CD4-positive, alpha-beta T cell treated with Interleukin-6 at 100 ng/mL for 8 hours (primary cell): Measurements from ENCODE around the gene SHISAL1.
"Not testable (repeated sequence)": the region's sequence is repeated elsewhere in the genome, so short reads cannot be mapped to it uniquely, and the experiment has no call there.

Source experiments
- DNase-seq: peaks from one replicate; pipeline ENCODE4 v3.0.0-alpha.2; 2020; ENCODE audit warnings: mixed read lengths, low spot score

SHISAL1 gene

DNA sequence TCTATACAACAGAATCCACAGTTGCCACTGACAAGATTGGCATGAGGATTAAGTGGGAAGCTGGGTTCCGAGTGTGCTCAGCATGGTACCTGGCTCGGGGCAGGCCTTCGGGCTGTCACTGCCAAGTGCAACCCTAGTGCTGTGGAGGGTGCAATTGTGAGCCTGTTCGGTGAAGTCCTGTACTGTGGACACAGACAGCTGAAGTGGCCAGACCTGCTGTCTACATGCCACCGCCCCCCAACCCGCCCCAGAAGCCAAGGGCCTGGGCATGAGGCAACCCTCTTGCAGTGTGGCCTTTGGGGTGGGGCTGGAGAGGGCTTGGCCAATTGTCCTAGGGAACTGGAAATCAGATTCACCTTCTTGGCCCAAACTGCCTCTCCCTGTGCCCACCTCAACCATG lies 15.6 kb upstream of the SHISAL1 start:
- no peak for DNase-seq

DNA sequence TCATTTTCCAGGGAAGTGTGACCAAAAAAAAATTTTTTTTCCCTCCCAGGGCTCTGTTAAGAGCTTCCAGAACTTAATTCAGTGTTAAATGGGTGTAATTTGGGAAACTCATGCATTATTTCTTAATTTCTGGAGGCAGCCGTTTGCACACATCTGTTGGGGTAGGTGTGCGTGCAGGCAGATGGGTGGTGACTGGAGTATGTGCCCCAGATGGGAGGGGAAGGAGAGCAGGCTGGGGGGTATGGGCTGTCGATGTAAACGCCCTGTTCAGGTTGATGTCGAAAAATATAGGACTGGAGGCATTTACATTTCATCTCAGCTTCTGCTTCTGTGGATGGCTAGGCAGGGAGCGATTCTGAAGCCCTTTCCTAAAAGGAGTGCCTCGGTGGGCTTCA lies 13.7 kb upstream of the SHISAL1 start:
- no peak for DNase-seq

DNA sequence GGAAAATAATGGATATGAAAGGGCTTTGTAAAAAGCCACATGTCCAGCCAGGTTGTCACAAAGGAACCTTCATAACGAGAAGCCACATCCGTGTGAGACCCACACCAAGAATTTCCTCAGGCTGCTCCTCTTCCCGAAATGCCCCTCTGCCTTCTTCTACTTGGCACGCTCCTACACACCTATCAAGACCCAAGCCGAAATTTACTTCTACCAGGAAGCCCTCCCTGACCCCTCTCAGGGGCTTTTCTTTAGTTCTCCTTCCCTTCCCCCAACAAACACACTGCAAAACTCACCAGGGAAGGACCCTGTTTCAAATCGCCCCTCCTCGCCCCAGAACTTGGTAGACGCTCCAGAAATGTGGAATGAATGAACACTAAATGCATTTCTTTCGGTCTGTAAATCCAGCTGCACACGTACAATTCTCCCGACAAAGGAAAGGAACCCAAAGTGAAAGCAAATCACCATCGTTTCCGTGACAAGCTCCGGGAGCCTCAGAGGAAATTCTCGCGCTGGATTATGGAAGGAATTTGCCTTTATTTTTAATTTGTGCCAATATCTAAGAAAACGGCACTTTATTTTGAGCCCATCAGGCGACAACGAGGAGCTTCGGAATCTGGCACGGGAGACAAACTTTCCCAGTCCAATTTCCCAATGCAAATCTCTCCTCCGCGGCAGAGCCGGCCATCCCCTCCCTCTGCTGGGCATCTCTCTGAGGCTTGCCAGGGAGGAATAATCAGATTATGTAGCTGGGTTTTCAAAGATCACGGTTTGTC lies 13.2 kb upstream of the SHISAL1 start:
- no peak for DNase-seq

DNA sequence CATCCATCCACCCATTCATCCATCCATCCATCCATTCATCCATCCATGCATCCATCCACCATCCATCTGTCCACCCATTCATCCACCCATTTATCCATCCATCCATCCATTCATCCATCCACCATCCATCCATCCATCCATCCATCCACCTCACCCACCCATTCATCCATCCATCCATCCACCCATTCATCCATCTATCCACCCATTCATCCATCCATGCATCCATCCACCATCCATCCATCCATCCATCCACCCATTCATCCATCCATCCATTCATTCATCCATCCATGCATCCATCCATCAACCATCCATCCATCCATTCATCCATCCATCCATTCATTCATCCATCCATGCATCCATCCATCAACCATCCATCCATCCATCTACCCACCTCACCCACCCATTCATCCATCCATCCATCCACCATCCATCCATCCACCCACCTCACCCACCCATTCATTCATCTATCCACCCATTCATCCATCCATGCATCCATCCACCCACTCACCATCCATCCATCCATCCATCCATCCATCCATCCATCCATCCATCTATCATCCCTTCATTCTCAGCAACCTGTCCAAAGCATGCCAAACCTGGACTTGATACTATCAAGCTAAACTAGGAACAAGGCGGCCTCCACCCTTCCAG lies 10.5 kb upstream of the SHISAL1 start:
- not testable (repeated sequence) for DNase-seq

DNA sequence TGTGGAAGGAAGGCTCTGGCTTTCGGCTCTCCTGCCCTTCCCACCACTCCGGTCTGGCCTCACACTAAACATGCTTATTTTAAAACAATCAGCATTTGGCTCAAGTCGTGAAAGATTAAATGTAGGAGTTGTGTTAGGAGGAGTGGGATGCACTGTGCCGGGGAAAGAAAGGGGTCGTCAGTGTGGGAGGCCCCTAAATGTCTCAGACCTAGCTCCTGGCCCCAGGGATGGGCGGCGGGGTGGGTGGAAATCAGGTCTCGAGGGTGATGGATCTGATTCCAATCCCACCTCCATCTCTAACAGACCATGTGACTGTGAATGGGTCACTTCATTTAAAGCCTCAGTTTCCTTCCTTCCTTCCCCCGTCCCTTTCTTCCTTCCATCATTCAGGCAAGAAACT lies 6.9 kb upstream of the SHISAL1 start:
- no peak for DNase-seq

DNA sequence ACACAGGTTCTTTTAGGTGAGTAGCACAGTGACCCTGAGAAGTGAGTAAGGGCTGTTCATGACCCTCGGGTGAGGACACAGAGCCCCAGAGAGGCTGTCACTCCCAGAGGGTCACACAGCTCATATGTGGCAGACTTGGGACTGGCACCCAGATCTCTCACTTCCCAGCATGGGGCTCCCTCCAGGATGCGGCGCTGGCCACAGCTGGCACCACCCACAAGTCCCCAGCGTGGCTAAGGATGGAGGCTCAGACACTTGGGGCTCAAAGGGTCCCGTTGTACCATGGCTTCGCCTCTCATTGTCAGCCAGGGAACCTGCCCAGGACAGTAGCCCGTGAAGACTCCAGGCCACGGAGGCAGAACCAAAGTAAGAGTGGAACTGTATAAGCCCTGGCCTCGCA lies 6.0 kb upstream of the SHISAL1 start:
- DNase-seq: no peak

DNA sequence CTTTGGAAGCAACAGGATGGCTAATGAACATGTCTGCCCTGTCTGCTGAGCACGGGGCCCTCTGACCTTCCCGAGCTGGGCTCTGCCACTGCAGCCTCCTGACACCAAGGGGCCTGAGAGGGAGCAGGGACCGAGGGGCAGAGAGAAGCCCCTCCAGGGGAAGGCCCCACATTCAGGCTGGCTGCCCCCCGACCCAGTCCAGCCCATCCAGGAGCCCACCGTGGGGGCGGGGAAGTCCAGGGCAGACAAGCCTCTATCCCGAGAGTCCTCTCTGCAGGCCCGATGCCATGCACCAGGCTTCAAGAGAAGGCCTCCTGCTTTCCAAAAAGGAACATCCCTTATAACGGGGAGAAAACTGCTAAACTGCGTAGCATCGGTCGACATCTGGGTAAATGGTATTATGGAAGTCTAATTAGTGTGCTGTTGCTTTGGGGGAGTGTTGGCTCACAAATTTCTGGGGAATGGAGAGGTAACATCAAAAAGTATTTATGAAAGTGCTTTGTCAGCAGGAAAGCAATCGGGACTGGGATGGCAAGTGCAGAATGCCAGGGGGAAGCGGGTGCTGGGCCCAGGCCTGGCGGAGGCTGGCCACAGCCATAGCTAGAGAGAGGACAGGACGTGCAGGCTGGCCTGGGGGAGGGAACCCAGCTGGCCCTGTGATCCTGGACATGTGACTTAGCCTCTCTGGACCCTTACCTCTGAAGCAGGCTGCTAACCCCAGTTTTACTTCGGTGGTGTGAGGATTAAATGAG lies 5.3 kb upstream of the SHISAL1 start:
- DNase-seq: no peak

DNA sequence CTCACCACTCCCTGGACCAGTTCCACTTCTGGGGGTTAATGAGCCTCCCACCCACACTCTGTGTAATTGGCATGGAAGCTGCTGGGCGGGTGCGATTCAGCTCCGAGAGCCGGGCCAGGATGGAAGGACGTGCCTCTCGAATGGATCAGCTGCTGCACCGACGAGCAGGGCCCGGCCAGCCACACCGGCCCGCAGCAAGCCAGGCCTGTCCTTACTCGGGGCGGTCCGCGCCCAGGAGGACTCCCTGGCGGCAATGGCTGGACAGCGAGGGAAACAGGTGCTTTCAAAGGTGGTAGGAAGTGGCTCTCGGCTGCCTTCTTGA lies 4.3 kb upstream of the SHISAL1 start:
- no peak for DNase-seq

DNA sequence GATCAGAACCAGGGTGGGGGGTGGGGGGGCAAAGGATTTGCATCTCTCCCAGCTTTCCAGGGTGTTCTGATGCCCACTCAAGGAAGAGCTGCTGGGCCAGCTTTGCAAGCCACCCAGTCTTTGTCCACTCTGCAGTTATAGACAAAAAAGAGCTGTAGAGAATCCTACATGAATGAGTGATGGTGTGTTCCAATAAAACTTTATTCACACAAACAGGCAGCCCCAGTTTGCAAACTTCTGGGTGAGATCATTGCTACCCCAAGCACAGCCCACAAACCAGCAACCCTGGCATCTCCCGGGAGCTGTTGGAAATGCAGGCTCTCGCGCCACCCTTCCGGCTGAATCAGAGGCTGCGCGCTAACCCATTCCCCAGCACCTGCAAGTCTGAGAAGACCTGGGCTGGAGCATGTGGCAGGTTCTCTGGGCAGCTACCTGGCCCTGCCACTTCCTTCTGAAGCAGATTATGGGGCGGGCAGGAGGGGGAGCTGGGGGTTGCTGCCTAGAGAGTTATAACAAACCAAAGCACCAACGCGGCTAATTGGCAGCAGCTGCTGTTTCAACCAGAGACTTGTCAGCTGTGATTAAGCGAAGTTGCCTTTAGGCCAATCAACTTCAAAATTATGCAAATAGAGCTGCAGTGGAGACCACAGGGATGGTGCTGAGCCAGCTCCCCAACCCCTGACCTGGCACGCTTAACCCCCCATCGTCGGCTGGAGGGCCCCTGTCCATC lies 3.8 kb upstream of the SHISAL1 start:
- no peak for DNase-seq

DNA sequence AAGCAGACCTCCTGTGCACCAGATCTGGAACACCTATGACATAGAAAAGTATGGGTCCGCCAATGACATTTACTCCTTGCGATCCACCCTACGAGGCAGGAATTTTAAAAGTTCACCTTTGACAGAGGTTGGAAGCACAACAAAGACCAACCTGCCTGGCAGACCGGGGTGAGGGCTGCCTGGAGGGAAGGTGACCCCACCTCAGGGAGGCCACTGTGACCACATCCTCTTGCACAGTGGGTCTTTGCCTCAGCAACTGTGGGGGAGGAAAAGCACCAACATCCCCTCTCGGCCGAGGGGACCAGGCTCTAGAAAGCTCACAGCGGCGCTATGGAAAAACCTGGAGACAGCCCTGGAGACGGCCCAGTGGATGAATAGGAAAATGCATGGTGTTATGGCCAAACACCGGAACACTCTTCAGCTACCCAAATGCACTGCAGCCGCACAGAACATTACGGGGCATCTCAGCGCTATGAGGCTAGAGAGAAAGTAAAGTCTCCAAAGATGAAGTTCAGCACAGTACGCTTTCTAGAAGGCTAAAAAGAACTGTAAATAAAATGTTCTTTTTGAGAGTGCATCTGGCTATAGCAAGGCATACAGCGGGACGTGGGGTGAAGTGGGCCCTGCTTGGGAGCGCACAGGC lies 1.8 kb upstream of the SHISAL1 start:
- DNase-seq: no peak

DNA sequence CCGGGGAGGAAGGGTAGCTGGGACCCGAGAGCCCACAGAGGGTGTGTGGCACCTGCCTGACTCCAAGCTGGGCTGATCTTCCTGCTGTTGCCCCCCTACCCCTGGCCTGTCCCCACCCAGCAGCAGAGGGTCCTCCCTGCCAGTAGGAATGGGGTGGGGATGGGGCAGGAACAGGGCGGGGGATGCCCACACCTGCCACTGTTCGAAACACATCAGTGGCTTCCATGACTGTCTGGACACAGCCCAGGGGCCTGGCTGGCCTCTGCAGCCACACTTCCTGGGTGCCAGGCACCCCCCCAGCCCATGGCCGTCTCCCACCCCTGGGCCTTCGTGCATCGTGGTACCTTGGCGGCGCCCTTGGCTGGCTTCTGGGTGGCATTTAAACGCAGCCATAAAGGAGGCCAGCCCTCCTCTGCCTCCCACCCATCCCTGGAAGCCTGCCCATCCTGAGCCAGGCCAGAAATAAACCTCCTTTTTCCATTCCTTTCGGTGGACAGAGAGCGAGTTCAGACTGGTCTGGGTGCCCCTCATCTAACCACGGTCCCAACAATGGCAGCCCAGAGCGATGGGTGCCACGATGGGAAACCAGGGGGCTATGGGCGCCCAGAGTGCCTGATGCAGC lies 745 bp upstream of the SHISAL1 start:
- DNase-seq: no peak

DNA sequence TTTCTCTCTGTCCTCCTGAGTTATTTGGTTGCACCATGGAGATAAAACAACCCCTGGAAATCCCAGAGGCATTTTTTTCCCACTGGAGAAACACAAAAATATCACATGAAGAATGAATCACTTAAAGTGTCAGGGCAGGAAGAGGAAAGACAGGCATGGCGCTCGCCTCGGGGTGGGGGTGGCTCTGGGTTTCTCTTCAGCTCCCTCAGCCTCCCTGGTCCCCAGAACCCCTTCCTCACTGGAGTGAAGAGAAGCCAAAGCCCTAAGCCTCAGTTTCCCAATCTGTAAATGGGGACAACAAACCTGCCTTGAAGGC lies 938 bp downstream of the SHISAL1 start:
- no peak for DNase-seq

DNA sequence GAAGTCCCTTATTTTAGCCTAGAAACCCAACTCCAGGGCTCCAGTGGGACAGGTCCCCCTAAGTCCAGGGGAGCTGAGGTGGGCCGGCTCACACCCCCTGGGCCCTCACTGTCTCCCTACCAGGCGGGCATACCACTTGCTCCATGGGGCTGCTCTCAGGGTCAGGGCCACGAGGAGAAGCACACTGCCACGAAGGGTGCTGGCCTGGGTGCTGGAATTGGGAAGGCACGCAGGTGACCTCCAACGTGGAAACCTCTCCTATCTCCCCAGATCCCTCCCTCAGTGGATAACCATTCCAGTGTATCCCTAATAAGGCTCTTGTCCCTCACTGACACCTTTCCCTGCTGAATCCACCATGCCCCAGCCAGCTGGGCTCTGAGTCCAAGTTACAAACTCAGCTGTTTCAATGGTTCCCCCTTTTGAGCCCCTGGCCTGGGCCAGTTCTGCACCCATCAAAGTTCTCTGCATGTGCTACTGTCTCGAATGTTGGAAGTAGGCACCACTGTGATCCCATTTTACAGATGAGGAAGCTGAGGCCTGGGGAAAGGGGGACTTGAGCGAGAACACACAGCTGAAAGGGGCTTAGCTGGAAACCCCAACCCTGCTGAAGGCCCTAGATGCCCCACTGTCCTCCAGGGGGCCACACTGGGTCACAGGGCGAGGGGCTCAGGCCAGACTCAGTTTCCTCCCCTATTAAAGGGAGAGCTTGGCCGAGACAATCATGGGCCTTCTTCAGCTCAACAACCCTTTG lies 1.5 kb downstream of the SHISAL1 start:
- DNase-seq: no peak

DNA sequence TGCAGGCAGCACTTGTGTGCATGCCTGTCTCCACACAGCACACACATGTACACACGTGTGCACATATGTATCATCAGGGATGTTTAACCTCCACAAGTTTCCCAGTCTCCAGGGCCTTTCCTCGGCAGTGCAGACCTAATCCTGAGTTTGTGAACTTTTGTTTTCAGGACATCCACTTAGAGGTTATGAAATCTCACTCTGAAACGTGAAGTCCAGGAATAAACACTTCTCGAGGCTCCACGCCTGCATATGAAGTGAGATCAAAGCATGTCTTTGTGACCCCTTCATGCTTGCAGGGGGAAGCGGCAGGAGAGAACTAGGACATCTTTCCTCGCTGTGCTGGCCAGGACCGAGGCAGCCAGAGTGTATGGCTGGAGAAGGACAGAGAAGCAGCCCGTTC lies 3.1 kb downstream of the SHISAL1 start:
- DNase-seq: no peak

DNA sequence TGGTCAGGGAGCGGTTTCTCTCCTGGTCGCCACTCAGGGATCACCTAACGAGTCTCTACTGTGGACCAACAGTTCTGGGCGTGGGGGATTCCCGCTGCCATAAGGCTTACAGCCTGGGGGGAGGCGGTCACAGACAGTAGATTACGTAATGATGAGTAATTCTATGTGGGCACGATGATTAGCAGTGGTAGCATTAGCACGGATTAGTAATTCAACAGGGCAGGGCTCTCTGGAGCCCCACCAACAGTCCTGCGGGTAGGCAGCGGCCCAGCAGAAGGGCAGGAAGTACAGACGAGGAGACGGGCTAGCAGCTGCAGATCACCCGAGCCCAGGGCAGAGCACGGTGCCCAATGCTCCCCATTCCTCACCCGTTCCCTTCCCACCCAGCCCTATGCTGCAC lies 3.6 kb downstream of the SHISAL1 start:
- no peak for DNase-seq

DNA sequence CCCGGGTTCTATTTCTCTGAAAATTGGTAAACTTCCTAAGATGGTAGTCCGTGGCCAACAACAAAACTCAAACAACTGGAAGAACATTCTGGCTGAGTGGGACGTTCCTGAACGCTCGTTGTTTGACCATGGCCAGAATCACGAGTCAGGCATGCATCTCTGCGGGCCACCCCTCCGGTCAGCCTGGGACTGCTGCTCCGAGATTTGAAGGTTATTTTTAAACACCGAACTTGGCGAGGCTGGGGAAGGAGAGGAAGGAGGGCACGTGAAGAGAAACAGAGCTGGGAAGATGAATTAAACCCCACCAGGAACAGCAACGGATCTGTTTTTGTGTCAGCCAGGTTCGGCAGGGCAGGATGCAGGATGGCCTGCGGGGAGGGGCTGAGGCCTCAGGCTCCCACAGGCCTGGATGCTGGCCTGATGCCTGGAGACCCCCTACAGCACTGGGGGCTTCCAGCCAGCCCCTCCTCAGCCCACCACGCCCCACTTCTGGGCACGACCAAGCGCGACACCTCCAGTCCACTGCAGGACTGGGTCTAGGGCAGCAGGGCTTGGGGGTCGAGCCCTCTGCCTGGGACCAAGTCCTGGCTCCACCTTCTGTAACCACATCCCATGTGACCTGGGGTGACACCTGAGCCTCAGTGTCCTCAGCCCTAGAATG lies 5.1 kb downstream of the SHISAL1 start:
- DNase-seq: no peak

DNA sequence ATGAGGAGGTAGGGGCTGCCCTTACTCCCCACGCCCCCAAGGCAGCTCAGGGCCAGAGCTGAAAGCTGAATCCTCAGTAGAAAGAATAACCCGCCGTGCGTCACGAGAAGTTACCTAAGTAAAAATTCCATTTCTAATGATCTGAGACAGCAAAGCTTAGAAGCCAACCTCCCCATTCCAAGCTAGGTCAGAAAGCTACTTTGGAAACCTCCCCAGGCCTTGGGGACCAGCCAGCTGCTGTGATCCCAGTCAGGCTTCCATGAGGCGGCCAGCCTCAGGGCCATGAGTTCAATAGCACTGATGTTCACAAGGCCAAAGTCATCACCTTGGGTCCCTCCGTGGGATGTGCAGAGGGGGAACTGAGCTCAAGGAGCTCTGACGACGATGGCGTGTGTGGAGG lies 6.9 kb downstream of the SHISAL1 start:
- DNase-seq: no peak

DNA sequence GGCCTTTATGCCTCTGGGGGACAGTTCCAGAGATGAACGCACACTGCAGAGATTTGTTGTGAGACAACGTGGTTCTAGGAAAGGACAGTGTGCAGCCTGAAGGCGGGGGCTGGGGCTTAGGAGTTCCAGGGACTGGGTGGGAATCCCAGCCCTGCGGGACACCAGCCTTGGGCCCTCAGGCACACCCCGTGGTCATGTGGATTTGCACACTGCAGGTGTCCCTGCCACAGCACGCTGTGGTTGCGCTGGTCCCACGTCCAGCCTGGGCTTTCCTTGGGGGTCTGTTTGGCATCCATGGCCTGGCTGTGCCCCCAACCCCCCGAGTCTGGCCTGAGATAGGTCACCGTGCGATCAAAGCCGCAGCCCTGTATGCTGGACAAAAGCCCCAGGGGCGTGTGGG lies 7.3 kb downstream of the SHISAL1 start:
- no peak for DNase-seq

DNA sequence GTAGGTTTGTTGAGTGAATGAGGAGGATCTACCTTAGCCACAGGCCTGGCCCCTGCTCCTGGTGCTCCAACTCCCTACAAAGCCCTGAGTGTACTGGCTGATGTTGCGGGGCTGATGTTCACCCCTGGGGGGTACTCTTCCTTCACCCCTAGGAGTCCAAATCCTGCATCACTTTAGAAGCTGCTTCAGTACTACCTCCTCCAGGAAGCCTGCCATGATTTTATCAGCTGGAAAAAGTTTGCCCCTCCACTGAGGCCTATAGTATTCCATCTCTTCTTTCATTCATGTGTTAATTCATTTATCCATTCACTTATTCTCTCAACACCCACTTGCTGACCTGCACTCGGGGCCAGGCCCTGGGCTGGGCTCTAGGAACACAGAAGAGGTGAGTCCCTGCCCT lies 7.8 kb downstream of the SHISAL1 start:
- no peak for DNase-seq

DNA sequence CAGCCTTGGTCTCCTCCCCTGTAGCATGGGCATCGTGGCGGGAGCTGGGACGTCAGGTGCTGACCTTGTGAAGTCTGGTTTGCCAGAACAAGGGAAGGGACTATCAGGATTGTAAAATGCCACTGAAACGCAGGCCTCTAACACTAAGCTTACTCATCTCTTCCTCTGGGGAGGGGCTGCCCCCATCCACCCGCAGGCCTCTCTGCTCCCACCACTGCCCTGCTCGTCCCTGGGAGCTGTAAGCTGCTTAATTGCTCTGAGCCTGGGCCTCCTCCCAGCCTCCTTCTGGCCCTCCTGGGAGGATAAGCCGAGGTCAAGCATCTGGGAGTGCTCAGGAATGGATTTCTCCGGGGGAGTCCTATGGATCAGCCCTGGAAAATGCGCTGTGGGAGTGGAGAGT lies 8.4 kb downstream of the SHISAL1 start:
- DNase-seq: no peak

DNA sequence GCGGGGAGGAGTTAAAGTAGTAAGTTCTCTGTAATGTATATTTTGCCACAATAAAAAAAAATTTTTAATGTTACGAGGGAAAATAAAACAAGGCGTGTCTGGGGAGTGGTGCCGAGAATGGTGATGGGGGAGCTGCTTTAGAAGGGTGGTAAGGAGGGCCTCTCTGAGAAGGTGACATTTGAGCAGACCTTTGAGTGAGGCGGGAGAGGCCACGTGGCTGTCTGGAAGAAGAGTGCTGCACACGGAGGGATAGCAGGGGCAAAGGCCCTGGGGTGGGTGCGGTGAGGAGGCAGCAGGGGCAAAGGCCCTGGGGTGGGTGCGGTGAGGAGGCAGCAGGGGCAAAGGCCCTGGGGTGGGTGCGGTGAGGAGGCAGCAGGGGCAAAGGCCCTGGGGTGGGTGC lies 10.4 kb downstream of the SHISAL1 start:
- DNase-seq: not testable (repeated sequence)
